Sigmoid colon (tissue), 4 donors: ENCODE results near the gene ALPG.
"Not testable (repeated sequence)": the region's sequence is repeated elsewhere in the genome, so short reads cannot be mapped to it uniquely, and the experiment has no call there.

Source experiments
- CTCF ChIP-seq, 4 experiments: fragments of 450-650 bp in 3 of 4; fragments of 200-600 bp in 1 of 4; IDR thresholded peaks; one replicate each; pipeline ENCODE4 v1.5.1; 2016 to 2019; ENCODE audit warnings: antibody characterized with exemption in 4 of 4, mild to moderate bottlenecking in 3 of 4, moderate library complexity in 2 of 4
- EP300 ChIP-seq, 4 donors: sonication (generic); formaldehyde crosslinking; IDR thresholded peaks; one replicate each; pipeline ENCODE4 v1.6.1; 2017; ENCODE audit warnings: antibody characterized with exemption in 4 of 4
- POLR2A ChIP-seq, 2 donors: fragments of 450-650 bp; IDR thresholded peaks; one replicate each; pipeline ENCODE4 v1.6.1; 2016; ENCODE audit warnings: antibody characterized with exemption in 2 of 2, mild to moderate bottlenecking in 2 of 2, moderate library complexity in 2 of 2
- POLR2AphosphoS5 ChIP-seq, 4 donors: sonication (generic); formaldehyde crosslinking; IDR thresholded peaks; one replicate each; pipeline ENCODE4 v1.6.1; 2017; ENCODE audit warnings: antibody characterized with exemption in 4 of 4

DNA sequence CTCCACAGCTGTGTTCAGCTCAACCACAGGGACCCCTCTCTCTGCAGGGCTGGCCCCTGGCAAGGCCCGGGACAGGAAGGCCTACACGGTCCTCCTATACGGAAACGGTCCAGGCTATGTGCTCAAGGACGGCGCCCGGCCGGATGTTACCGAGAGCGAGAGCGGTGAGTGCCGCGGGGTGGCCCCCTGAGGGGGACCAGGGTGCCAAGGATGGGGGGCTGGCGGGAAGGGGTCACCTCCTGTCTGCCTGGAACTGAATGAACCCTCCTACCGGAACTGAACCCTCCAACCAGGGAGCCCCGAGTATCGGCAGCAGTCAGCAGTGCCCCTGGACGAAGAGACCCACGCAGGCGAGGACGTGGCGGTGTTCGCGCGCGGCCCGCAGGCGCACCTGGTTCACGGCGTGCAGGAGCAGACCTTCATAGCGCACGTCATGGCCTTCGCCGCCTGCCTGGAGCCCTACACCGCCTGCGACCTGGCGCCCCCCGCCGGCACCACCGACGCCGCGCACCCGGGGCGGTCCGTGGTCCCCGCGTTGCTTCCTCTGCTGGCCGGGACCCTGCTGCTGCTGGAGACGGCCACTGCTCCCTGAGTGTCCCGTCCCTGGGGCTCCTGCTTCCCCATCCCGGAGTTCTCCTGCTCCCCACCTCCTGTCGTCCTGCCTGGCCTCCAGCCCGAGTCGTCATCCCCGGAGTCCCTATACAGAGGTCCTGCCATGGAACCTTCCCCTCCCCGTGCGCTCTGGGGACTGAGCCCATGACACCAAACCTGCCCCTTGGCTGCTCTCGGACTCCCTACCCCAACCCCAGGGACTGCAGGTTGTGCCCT, 25.2 kb upstream of the ALPG start:
- not testable (repeated sequence) for TF ChIP-seq POLR2AphosphoS5, CTCF, POLR2A, EP300 (IDR thresholded peaks at IDR 0.05)
